GM21576 (cell line): ENCODE data around the gene GNB4.
A peak's percentile ranks its signal among the peaks of the same experiment; 100 is the strongest.

Experiments used
- ATAC-seq: cut with Tn5 transposase; IDR thresholded peaks from one replicate; pipeline ENCODE4 v1.9.1; 2021; ENCODE audit warnings: mild to moderate bottlenecking, moderate library complexity; ENCODE audit not compliant: unreplicated experiment

The GNB4 gene

GRCh38 chr3:179438841-179439240, 12.4 kb downstream of the GNB4 start:
- peak; percentile 95 for ATAC-seq

GRCh38 chr3:179436517-179436916, 14.8 kb downstream of the GNB4 start:
- ATAC-seq: no peak

- no peak for ATAC-seq
Observed at GRCh38 chr3:179432451-179432850, 18.8 kb downstream of the GNB4 start.

- ATAC-seq: peak; percentile 68
Observed at GRCh38 chr3:179432021-179432420, 19.2 kb downstream of the GNB4 start.

- ATAC-seq: no peak
Observed at GRCh38 chr3:179430277-179430870, 20.9 kb downstream of the GNB4 start.

GRCh38 chr3:179428876-179429548, 22.3 kb downstream of the GNB4 start:
- no peak for ATAC-seq

GRCh38 chr3:179425075-179425474, 26.2 kb downstream of the GNB4 start:
- no peak for ATAC-seq

GRCh38 chr3:179421500-179421899, 29.8 kb downstream of the GNB4 start:
- ATAC-seq: no peak

- no peak for ATAC-seq
Observed at GRCh38 chr3:179418610-179419009, 32.7 kb downstream of the GNB4 start.

- ATAC-seq: no peak
Observed at GRCh38 chr3:179416681-179417080, 34.6 kb downstream of the GNB4 start.

- no peak for ATAC-seq
Observed at GRCh38 chr3:179415377-179415776, 35.9 kb downstream of the GNB4 start.

GRCh38 chr3:179414804-179415203, 36.5 kb downstream of the GNB4 start:
- no peak for ATAC-seq

- peak; percentile 59 for ATAC-seq
Observed at GRCh38 chr3:179410999-179411398, 40.3 kb downstream of the GNB4 start.

GRCh38 chr3:179410331-179410730, 40.9 kb downstream of the GNB4 start:
- ATAC-seq: no peak

- no peak for ATAC-seq
Observed at GRCh38 chr3:179404307-179404706, 47.0 kb downstream of the GNB4 start.

GRCh38 chr3:179402963-179403362, 48.3 kb downstream of the GNB4 start:
- no peak for ATAC-seq

GRCh38 chr3:179401561-179401960, 49.7 kb downstream of the GNB4 start:
- no peak for ATAC-seq

- ATAC-seq: no peak
Observed at GRCh38 chr3:179398574-179399231, 52.6 kb downstream of the GNB4 start.

- ATAC-seq: no peak
Observed at GRCh38 chr3:179391906-179392305, 59.4 kb downstream of the GNB4 start.

- no peak for ATAC-seq
Observed at GRCh38 chr3:179376474-179376873, 74.8 kb downstream of the GNB4 start.

GRCh38 chr3:179375091-179375999, 75.9 kb downstream of the GNB4 start:
- ATAC-seq: no peak
